K562 (cell line): ENCODE results near the gene PPP1CA. TPM values are rescaled to one million over a fixed set of nuclear protein-coding genes. Genes with fewer than 3 reads are reported as not detected.

ENCODE experiments used
- BMI1 ChIP-seq: fragments of 150-350 bp; IDR thresholded peaks from 2 replicates; pipeline ENCODE4 v1.6.1; 2014; ENCODE audit warnings: low read length
- CHD1 ChIP-seq: fragments of 200-600 bp; sonication (generic); IDR thresholded peaks from one replicate; pipeline ENCODE4 v1.6.1; 2012; ENCODE audit warnings: mild to moderate bottlenecking, moderate library complexity, low read length, inconsistent platforms
- CREBBP ChIP-seq: IDR thresholded peaks from one replicate; pipeline ENCODE4 v1.6.1; 2012; ENCODE audit warnings: low read depth, mild to moderate bottlenecking, control low read depth, inconsistent platforms, low read length
- KDM5B ChIP-seq: fragments of 200-600 bp; sonication (generic); IDR thresholded peaks from 2 replicates; pipeline ENCODE4 v1.6.1; 2012; ENCODE audit warnings: low read depth, mild to moderate bottlenecking, moderate library complexity, low read length, control low read depth, inconsistent platforms; ENCODE audit not compliant: insufficient replicate concordance
- NFIX ChIP-seq: fragments of 250-450 bp; sonication (Bioruptor Pico); IDR thresholded peaks from 2 replicates; pipeline ENCODE4 v1.4.0; 2020; ENCODE audit warnings: low read depth, mild to moderate bottlenecking, moderate library complexity
- RB1 ChIP-seq: fragments of 450-650 bp; IDR thresholded peaks from 2 replicates; pipeline ENCODE4 v1.6.1; 2017; ENCODE audit warnings: low read depth, mild to moderate bottlenecking
- SOX6 ChIP-seq: fragments of 450-650 bp; IDR thresholded peaks from 2 replicates; pipeline ENCODE4 v1.6.1; 2014; ENCODE audit warnings: mild to moderate bottlenecking
- SRSF9 ChIP-seq: fragments of 200-400 bp; formaldehyde crosslinking; IDR thresholded peaks from 2 replicates; pipeline ENCODE4 v1.6.1; 2017; ENCODE audit warnings: low read depth, low read length, borderline replicate concordance
- THRAP3 ChIP-seq: fragments of 450-650 bp; IDR thresholded peaks from 2 replicates; pipeline ENCODE4 v1.6.1; 2016; ENCODE audit warnings: mild to moderate bottlenecking, inconsistent platforms, borderline replicate concordance
- ZNF263 ChIP-seq: sonication (generic); formaldehyde crosslinking; IDR thresholded peaks from 2 replicates; pipeline ENCODE4 v1.8.0; 2022; ENCODE audit warnings: mild to moderate bottlenecking, missing genetic modification reagents, borderline replicate concordance
- ZNF561 ChIP-seq: fragments of 450-650 bp; formaldehyde crosslinking; conservative IDR thresholded peaks from 2 replicates; pipeline ENCODE4 v1.4.0; 2020; ENCODE audit warnings: mild to moderate bottlenecking, moderate library complexity
- ZNF77 ChIP-seq: fragments of 250-450 bp; sonication (Bioruptor Pico); IDR thresholded peaks from 2 replicates; pipeline ENCODE4 v1.5.0; 2020
- ZSCAN32 ChIP-seq: fragments of 450-650 bp; formaldehyde crosslinking; IDR thresholded peaks from 2 replicates; pipeline ENCODE4 v1.4.0; 2020; ENCODE audit warnings: mild to moderate bottlenecking, moderate library complexity
- polyA plus RNA-seq, 8 experiments: library from polyadenylated mRNA; depleted of rRNA in 4 of 8; stranded (reverse) in 5 of 8; unstranded in 3 of 8; fragments of >200 nt; fragmentation: Nextera tagmentation in 2 of 8; fragmentation: Illumina TruSeq in 1 of 8; extraction: Ambion mirVana in 2 of 8; extraction: Trizol in 1 of 8; gene quantifications; 2 replicates each; pipeline versions ENCODE4 v1.2.1 to v1.2.3, GENCODE V29; 2011 to 2014; ENCODE audit warnings: inconsistent platforms in 1 of 8, missing spikeins in 1 of 8
- total RNA-seq, 7 experiments: library from RNA; depleted of rRNA in 6 of 7; stranded (reverse); fragments of >200 nt in 6 of 7; fragmentation: Illumina TruSeq in 2 of 7; extraction: Trizol in 2 of 7; gene quantifications; 2 replicates each; pipeline versions ENCODE4 v1.2.1 to v1.2.3, GENCODE V29; 2011 to 2021; ENCODE audit warnings: low replicate concordance in 1 of 7
- TF ChIP-seq, protein P1 (sequence below): fragments of 250-450 bp; sonication (Bioruptor Pico); IDR thresholded peaks from 2 replicates; pipeline ENCODE4 v1.4.0; 2020; ENCODE audit warnings: mild to moderate bottlenecking, moderate library complexity
- TF ChIP-seq, protein P2 (sequence below): fragments of 450-650 bp; IDR thresholded peaks from 2 replicates; pipeline ENCODE4 v1.6.1; 2018; ENCODE audit not compliant: partially characterized antibody
- TF ChIP-seq, protein P3 (sequence below): fragments of 250-450 bp; sonication (Bioruptor Pico); IDR thresholded peaks from 2 replicates; pipeline ENCODE4 v1.5.0; 2021
- TF ChIP-seq, protein P4 (sequence below): sonication (generic); formaldehyde crosslinking; IDR thresholded peaks from 2 replicates; pipeline ENCODE4 v1.8.0; 2022; ENCODE audit warnings: mild to moderate bottlenecking, missing genetic modification reagents
- TF ChIP-seq, protein P5 (sequence below): sonication (generic); IDR thresholded peaks from 2 replicates; pipeline ENCODE4 v1.6.1; 2016

Gene PPP1CA
- total and polyA plus RNA-seq, 9 of the 15 experiments (the other 6 are each of a cell fraction or from before 2014, with no cell fraction given), result 18.2 to 242 (median 188) TPM

DNA sequence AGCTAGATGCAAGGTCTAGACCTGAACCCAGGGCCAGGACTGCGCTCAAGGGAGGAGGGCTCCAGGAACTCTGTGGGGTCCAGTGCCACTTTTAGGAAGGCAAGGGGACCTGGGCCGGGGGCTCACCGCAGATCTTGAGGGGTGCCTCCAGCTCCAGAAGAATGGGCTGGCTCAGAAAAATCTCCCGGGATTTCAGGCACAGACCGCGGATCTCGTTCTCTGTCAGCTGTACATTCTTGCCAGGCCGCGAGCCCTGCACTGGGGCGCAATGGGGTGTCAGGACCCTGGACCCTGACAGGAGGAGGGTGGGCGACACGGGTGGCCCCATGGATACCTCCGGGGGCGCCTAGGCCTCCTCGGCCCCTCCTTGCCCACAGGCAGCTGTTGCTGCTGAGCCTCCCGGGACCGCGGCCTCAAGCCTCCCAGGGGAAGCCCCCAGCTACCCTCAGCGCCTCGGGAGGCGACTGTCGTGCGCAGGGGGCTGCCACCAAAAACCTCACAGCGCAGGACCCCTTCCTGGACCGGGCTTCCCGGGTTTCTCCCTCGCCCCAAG is 640 bp downstream of the PPP1CA start (continued):
- TF ChIP-seq ZNF263 (CRISPR knock-in tag) (0 out of 2 replicates have a peak, but pooled peaks have one; percentile 56), ZSCAN32 (no peak), CHD1 (peak; percentile 69), THRAP3 (no peak), ZNF561 (CRISPR knock-in tag) (no peak), KDM5B (no peak), NFIX (CRISPR knock-in tag) (no peak), CREBBP (no peak), SOX6 (no peak), ZNF77 (CRISPR knock-in tag) (no peak), BMI1 (no peak), SRSF9 (no peak), RB1 (no peak)
- TF ChIP-seq, protein P1, sequence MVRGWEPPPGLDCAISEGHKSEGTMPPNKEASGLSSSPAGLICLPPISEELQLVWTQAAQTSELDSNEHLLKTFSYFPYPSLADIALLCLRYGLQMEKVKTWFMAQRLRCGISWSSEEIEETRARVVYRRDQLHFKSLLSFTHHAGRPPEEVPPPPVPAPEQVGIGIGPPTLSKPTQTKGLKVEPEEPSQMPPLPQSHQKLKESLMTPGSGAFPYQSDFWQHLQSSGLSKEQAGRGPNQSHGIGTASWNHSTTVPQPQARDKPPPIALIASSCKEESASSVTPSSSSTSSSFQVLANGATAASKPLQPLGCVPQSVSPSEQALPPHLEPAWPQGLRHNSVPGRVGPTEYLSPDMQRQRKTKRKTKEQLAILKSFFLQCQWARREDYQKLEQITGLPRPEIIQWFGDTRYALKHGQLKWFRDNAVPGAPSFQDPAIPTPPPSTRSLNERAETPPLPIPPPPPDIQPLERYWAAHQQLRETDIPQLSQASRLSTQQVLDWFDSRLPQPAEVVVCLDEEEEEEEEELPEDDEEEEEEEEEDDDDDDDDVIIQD, result no peak
- TF ChIP-seq, protein P2, sequence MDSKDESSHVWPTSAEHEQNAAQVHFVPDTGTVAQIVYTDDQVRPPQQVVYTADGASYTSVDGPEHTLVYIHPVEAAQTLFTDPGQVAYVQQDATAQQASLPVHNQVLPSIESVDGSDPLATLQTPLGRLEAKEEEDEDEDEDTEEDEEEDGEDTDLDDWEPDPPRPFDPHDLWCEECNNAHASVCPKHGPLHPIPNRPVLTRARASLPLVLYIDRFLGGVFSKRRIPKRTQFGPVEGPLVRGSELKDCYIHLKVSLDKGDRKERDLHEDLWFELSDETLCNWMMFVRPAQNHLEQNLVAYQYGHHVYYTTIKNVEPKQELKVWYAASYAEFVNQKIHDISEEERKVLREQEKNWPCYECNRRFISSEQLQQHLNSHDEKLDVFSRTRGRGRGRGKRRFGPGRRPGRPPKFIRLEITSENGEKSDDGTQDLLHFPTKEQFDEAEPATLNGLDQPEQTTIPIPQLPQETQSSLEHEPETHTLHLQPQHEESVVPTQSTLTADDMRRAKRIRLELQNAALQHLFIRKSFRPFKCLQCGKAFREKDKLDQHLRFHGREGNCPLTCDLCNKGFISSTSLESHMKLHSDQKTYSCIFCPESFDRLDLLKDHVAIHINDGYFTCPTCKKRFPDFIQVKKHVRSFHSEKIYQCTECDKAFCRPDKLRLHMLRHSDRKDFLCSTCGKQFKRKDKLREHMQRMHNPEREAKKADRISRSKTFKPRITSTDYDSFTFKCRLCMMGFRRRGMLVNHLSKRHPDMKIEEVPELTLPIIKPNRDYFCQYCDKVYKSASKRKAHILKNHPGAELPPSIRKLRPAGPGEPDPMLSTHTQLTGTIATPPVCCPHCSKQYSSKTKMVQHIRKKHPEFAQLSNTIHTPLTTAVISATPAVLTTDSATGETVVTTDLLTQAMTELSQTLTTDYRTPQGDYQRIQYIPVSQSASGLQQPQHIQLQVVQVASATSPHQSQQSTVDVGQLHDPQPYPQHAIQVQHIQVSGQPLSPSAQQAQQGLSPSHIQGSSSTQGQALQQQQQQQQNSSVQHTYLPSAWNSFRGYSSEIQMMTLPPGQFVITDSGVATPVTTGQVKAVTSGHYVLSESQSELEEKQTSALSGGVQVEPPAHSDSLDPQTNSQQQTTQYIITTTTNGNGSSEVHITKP, result no peak
- TF ChIP-seq, protein P3, sequence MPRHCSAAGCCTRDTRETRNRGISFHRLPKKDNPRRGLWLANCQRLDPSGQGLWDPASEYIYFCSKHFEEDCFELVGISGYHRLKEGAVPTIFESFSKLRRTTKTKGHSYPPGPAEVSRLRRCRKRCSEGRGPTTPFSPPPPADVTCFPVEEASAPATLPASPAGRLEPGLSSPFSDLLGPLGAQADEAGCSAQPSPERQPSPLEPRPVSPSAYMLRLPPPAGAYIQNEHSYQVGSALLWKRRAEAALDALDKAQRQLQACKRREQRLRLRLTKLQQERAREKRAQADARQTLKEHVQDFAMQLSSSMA (CRISPR knock-in tag), result no peak
- TF ChIP-seq, protein P4, sequence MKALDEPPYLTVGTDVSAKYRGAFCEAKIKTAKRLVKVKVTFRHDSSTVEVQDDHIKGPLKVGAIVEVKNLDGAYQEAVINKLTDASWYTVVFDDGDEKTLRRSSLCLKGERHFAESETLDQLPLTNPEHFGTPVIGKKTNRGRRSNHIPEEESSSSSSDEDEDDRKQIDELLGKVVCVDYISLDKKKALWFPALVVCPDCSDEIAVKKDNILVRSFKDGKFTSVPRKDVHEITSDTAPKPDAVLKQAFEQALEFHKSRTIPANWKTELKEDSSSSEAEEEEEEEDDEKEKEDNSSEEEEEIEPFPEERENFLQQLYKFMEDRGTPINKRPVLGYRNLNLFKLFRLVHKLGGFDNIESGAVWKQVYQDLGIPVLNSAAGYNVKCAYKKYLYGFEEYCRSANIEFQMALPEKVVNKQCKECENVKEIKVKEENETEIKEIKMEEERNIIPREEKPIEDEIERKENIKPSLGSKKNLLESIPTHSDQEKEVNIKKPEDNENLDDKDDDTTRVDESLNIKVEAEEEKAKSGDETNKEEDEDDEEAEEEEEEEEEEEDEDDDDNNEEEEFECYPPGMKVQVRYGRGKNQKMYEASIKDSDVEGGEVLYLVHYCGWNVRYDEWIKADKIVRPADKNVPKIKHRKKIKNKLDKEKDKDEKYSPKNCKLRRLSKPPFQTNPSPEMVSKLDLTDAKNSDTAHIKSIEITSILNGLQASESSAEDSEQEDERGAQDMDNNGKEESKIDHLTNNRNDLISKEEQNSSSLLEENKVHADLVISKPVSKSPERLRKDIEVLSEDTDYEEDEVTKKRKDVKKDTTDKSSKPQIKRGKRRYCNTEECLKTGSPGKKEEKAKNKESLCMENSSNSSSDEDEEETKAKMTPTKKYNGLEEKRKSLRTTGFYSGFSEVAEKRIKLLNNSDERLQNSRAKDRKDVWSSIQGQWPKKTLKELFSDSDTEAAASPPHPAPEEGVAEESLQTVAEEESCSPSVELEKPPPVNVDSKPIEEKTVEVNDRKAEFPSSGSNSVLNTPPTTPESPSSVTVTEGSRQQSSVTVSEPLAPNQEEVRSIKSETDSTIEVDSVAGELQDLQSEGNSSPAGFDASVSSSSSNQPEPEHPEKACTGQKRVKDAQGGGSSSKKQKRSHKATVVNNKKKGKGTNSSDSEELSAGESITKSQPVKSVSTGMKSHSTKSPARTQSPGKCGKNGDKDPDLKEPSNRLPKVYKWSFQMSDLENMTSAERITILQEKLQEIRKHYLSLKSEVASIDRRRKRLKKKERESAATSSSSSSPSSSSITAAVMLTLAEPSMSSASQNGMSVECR, result no peak; the same call in 1 of the 2 replicates
- TF ChIP-seq, protein P5, sequence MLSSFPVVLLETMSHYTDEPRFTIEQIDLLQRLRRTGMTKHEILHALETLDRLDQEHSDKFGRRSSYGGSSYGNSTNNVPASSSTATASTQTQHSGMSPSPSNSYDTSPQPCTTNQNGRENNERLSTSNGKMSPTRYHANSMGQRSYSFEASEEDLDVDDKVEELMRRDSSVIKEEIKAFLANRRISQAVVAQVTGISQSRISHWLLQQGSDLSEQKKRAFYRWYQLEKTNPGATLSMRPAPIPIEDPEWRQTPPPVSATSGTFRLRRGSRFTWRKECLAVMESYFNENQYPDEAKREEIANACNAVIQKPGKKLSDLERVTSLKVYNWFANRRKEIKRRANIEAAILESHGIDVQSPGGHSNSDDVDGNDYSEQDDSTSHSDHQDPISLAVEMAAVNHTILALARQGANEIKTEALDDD, result no peak
